Activated effector memory CD4-positive, alpha-beta T cell treated with anti-CD3 and anti-CD28 coated beads, Interleukin-2, amount 50 U/mL, for 16 hours (primary cell): ENCODE data around the gene UBE3D.
"Not testable (repeated sequence)": the region's sequence is repeated elsewhere in the genome, so short reads cannot be mapped to it uniquely, and the experiment has no call there.

Experiments used
- DNase-seq: peaks from one replicate; pipeline ENCODE4 v3.0.0-alpha.2; 2020

Gene UBE3D

GRCh38 chr6:82971877-82972460 is 93.7 kb downstream of the UBE3D start:
- no peak for DNase-seq

GRCh38 chr6:82970839-82971238 is 94.8 kb downstream of the UBE3D start:
- DNase-seq = no peak

DNA sequence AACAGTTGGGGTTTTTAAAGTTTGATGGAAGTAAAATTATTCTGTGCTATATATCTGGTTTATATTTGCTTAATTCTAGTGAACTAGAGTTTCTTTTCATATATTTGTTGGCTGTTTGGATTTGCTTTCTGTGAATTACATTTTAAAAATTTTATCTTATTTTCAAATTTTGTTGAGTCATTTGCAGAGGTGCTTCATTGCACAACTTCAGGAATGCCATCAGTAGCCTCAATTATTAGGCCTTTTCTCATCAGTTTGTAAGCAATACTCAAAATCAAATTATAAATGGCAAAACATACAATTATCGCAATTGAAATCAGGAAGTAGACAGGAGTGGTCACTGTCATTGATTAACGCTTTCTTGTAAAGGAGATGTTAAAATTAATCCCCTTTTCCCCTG is 96.9 kb downstream of the UBE3D start:
- no peak for DNase-seq

DNA sequence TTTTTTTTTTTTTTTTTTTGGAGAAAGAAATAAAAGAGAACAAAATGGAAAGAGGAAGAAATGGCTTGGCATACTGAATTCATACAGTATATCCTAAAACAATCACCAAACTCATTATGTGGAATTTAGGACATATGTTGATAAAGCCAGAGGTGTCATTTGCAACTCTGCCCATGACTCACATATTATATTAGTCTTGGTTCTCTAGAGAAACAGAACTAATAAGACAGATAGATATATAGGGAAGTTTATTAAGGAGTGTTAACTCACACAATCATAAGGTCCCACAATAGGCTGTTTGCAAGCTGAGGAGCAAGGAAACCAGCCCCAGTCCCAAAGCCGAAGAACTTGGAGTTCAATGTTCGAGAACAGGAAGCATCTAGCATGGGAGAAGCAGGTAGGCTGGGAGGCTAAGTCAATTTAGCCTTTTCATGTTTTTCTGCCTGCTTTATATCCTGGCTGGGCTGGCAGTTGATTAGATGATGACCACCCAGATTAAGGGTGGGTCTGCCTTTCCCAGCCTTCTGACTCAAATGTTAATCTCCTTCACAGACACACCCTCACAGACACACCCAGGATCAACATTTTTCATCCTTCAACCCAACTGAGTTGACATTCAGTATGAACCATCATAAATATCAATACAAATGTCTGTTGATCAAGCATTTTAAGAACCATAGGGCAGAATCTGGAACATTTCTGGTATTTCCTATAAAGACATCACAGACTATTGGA is 102.3 kb downstream of the UBE3D start:
- no peak for DNase-seq

GRCh38 chr6:82959385-82959941 is 106.2 kb downstream of the UBE3D start:
- no peak for DNase-seq

DNA sequence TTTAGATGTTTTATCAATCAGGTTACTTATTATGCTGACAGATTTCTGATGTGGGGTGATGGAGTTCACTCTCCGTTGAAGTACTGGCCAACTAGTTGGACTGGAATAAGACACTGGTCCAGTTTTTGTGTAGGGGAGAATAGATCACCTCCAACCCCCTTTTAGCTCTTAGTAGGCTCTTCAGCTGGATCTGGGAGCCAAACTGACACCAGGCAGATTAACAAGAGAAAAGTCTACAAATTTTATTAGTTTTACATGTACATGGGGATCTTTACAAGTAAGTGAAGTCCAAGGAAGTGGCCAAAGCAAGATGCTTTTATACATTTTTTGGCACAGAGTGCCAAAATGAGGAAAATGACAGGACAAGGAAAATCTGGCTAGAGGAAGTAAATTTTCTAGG is 107.1 kb downstream of the UBE3D start:
- DNase-seq = no peak

- no peak for DNase-seq
Measured at GRCh38 chr6:82957868-82958245, 107.8 kb downstream of the UBE3D start.

DNA sequence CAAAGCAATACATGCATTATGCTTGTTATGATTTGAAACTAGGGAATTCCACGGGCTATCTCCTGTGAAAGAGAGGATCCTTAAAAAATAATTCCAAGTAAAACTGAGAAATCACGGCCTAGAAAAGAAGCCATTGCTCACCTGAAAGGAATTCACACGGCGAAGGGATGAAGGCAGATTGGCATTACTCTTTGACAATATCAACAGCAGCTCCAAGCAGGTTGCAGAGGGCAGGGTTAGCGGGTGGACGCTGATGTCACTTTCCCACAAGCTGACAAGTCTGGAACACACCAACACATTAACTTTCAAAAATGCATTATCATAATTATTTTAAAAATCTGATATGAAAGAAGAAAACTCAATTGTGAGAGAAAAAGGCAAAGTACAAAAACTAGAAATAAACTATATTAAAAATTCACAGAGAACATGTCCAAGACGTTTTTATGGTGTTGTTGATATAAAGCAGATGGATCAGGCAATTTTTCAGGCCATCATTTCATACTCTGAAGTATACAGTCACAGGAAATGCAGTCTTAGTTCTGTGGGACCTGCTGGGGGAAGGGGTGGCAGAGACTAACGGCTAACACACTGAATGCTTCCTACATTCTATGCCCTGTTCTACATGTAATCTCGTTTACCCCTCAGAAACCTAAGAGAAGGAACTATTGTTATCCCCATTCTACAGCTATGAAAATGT is 108.3 kb downstream of the UBE3D start:
- DNase-seq = no peak

GRCh38 chr6:82955841-82956240 is 109.8 kb downstream of the UBE3D start:
- DNase-seq = no peak

- no peak for DNase-seq
Measured at GRCh38 chr6:82954937-82955577, 110.6 kb downstream of the UBE3D start.

DNA sequence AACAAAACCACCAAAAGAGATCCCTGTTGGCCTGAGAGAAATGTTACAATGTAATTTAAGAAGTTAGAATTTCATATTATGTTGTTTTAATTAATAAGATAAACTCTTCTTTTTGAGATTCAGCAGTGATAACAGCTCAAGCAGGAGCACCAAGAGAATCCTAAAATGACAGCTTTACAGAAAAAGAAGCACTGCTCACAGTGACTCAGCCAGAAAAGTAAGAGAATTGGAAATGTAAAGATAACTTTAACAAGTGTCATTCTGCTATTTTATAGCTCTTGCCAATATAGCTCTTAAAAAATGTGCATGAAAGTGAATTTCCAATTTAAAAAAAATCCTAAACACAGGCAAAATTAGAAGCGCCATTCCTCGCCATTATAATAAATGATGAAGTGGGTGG is 111.3 kb downstream of the UBE3D start:
- no peak for DNase-seq

DNA sequence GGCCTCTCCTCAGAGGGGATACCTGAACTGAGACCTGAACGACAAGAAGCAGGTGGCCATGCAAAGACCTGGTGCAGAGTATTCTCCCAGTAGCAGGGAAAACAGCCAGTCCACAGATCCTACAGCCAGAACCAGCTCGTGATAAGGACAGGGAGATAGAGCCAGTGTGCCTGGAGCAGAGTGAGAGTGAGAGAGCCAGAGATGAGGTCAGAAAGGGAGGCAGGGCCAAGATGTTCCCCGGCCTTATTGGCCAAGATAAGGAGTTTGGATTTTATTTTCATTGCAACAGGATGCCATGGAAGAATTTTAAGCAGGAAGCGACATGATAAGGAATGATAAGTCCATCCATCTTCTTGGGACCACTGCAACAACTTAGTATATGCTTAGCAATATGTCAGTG is 111.8 kb downstream of the UBE3D start:
- no peak for DNase-seq

DNA sequence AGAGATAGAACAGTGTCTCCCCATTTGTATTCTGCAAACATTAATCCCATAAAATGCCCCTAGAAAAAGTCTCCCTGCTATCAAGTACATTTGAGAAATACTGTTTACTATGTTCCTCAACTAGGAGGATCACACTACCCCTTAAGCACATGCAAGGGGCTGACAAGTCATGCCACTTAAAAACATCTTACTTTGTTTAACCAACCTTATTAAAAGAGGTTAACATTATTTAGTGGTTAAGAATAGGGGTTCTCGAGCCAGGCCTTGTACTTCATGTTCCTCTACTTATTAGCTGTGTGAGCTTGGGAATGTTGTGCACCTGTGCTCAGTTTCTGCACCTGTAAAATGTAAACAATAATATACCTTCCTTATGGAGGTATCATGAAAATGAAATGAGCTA is 113.7 kb downstream of the UBE3D start:
- DNase-seq = no peak

GRCh38 chr6:82951389-82951788 is 114.3 kb downstream of the UBE3D start:
- no peak for DNase-seq

- DNase-seq = not testable (repeated sequence)
Measured at GRCh38 chr6:82930915-82931314, 134.7 kb downstream of the UBE3D start.

DNA sequence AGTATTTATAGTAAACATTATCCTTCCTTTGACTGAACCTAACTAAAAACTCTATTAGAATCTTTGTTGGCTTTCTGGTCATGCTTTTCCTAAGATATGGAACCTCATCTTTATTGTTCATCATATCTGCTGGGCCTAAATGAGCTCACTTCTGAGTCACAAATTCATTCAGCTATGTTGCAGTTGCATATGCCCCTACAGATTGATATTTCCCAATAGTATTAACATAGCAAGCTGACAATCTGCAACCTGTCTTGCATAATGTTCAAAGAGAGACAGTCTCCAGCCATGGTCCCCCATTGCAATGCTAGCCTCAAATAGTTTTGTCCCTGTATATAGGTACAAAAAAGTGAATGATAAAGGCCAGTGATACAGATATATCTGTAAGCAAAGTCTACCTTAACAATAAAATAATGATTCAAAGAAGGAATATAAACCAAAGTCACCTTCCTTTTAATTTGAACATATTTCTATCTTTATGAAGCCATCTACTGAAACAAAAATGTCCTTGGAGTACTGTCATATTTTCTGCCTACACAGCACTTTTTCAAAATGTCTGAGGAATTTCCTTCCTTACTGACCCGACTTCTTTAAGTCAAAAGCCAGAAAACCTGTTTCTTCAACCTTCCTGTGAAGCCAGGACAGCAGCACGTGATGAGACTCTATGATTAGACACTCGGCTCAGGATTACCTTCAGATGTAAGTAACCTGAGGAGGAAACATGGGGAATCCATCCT is 140.7 kb downstream of the UBE3D start:
- DNase-seq = no peak

GRCh38 chr6:82921258-82921657 is 144.4 kb downstream of the UBE3D start:
- no peak for DNase-seq

DNA sequence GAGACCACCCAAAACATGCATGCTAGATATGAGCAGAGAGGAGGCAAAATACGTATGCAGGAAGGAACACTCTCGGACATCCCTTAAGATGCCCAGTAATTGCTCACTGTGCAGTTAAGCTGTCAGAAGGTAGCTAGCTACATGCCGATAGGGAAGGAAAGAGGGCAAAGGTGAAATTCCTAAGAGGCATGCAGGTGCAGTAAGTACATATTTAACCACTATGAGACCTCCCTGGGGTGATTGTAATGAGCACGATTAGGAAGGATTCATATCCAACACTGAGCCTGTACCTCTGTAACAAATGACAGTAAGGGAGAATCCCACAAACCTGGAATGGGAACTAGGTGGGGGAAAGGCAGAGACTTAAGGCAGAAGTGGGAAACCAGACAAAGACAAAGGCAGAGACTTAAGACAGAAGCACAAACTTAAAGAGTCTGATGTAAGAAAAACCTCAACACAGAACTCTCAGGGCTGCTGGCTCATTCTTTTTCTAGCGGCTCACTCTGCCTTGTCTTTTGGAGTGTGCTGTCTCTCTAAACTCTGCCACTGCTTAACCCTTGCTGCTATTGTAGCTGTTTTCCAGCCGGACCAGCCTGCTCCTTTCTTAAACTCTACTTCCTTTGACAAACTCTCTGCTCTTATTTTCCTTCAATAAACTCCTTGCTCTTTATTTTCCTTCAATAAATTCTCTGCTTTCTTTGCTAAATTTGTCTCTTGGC is 148.1 kb downstream of the UBE3D start:
- DNase-seq = no peak

DNA sequence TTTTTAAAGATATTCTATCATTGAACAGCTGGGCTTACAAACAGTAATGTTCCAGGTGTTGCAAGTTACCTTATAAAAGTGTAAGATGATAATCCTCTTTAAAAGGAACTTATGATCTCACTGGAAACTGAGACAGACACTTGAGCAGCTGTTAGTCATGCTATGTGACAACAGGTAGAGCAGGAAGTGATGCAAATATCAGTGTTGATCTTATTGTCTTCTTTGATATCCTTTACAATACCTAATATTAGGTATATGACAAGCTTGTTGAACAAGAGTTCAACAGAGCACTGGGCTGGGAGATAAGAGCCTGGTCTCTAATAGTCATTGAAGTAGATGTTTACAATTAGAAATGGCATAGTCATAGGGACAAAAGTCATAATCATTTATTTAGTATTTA is 150.0 kb downstream of the UBE3D start:
- no peak for DNase-seq

- DNase-seq = no peak
Measured at GRCh38 chr6:82914511-82914910, 151.1 kb downstream of the UBE3D start.

DNA sequence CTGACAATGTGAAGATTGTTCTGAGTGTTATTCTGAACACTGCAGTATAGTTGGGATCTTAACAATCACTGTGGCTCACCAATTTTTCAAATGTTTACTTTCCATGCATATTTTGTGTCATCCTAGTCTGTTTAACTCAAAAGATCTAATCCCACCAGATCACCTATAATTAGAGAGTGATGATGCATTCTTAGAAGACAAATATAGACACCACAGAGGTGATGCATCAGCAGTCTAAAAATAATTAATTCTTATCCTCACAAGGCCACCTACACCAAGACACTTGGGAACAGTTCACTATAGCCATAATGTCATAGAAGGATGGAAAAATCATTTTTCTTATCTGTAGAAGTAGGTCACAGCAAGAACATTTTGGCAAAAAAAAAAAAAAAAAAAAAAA is 154.8 kb downstream of the UBE3D start:
- DNase-seq = no peak

DNA sequence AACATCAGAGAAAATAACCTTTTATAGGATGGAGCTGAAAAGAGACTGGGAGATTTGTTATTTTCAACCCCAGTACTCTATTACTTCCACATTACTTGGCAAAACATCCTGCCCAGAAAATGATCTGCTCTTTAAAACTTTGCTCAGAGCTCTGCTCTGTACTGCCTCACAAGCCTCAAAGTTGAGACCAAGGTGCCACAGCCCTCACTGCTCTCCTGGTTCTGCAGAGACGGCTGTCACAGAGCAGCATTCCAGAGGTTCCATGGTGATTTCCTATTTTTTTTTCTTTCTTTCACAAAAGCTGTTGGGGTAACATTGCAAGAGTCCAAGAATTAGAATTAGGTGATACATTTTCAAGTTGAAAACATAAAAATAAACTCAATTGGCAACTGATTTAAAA is 155.2 kb downstream of the UBE3D start:
- no peak for DNase-seq
